DOHH2 (cell line): Measurements from ENCODE around the gene FSIP2.

Experiments
- H3F3A ChIP-seq: fragments of 200-600 bp; sonication (generic), shearing (Covaris generic); 2 replicates; pipeline ENCODE4 v1.6.0; 2016; ENCODE audit warnings: antibody characterized with exemption, mild to moderate bottlenecking; ENCODE audit not compliant: control insufficient read depth, insufficient read depth
- H3K27ac ChIP-seq: fragments of 200-600 bp; sonication (generic); 2 replicates; pipeline ENCODE4 v1.5.1; 2014; ENCODE audit warnings: low read depth, mild to moderate bottlenecking, low read length, moderate library complexity
- H3K27me3 ChIP-seq: fragments of 200-600 bp; sonication (generic); 2 replicates; pipeline ENCODE4 v1.6.1; 2014; ENCODE audit warnings: mild to moderate bottlenecking, low read length, mixed read lengths; ENCODE audit not compliant: control insufficient read depth
- H3K36me3 ChIP-seq: fragments of 200-600 bp; sonication (generic); 2 replicates; pipeline ENCODE4 v1.6.1; 2014; ENCODE audit warnings: mild to moderate bottlenecking, low read length, moderate library complexity, mixed read lengths; ENCODE audit not compliant: control insufficient read depth
- H3K4me1 ChIP-seq: fragments of 200-600 bp; sonication (generic); 2 replicates; pipeline ENCODE4 v1.6.1; 2014; ENCODE audit warnings: mild to moderate bottlenecking, low read length, mixed read lengths; ENCODE audit not compliant: control insufficient read depth
- H3K4me2 ChIP-seq: fragments of 200-600 bp; sonication (generic); 2 replicates; pipeline ENCODE4 v1.6.0; 2014; ENCODE audit warnings: mild to moderate bottlenecking, low read length, moderate library complexity
- H3K4me3 ChIP-seq: fragments of 200-600 bp; sonication (generic); 2 replicates; pipeline ENCODE4 v1.5.1; 2014; ENCODE audit warnings: mild to moderate bottlenecking, low read length, mixed read lengths
- H3K79me2 ChIP-seq: fragments of 200-600 bp; sonication (generic); 2 replicates; pipeline ENCODE4 v1.6.1; 2014; ENCODE audit warnings: mild to moderate bottlenecking, low read length, mixed read lengths; ENCODE audit not compliant: control insufficient read depth
- H3K9me2 ChIP-seq: fragments of 200-600 bp; sonication (generic); replicated peaks from 2 replicates; pipeline ENCODE4 v1.6.1; 2014; ENCODE audit warnings: mild to moderate bottlenecking, low read length, mixed read lengths; ENCODE audit not compliant: control insufficient read depth
- H3K9me3 ChIP-seq: fragments of 200-600 bp; sonication (generic); 2 replicates; pipeline ENCODE4 v1.6.1; 2014; ENCODE audit warnings: antibody characterized with exemption, low read length, mixed read lengths; ENCODE audit not compliant: control insufficient read depth, insufficient read depth
- H4K20me1 ChIP-seq: fragments of 200-600 bp; sonication (generic); 2 replicates; pipeline ENCODE4 v1.6.0; 2014; ENCODE audit warnings: low read depth, mild to moderate bottlenecking, antibody characterized with exemption, low read length, moderate library complexity; ENCODE audit not compliant: control insufficient read depth, insufficient read depth
- EZH2phosphoT487 ChIP-seq: fragments of 200-600 bp; sonication (generic); IDR thresholded peaks from 2 replicates; pipeline ENCODE4 v1.6.1; 2017; ENCODE audit warnings: borderline replicate concordance, mild to moderate bottlenecking, antibody characterized with exemption, low read length, moderate library complexity, mixed read lengths
- TF ChIP-seq, protein P1 (sequence below): fragments of 200-600 bp; sonication (generic); IDR thresholded peaks from one replicate; pipeline ENCODE4 v1.5.1; 2014; ENCODE audit warnings: antibody characterized with exemption, mild to moderate bottlenecking, low read depth, low read length; ENCODE audit not compliant: poor library complexity, severe bottlenecking

Gene FSIP2

GRCh38 chr2:185700883-185701282 lies 37.7 kb upstream of the FSIP2 start:
- Histone ChIP-seq H3K4me1 (no peaks in the 10 kb centered on the region), H3K36me3 (no peaks in the 10 kb centered on the region), H3K79me2 (no peaks in the 10 kb centered on the region), H3K4me2 (no peak overlapping the region), H3K27ac (no peak overlapping the region), H3F3A (no peaks in the 10 kb centered on the region), H3K9me3 (no peaks in the 10 kb centered on the region), H3K4me3 (no peak overlapping the region), H4K20me1 (no peaks in the 10 kb centered on the region), H3K27me3 (no peaks in the 10 kb centered on the region), H3K9me2 (no peaks in the 10 kb centered on the region)
- no peak for TF ChIP-seq EZH2phosphoT487
- TF ChIP-seq, protein P1, sequence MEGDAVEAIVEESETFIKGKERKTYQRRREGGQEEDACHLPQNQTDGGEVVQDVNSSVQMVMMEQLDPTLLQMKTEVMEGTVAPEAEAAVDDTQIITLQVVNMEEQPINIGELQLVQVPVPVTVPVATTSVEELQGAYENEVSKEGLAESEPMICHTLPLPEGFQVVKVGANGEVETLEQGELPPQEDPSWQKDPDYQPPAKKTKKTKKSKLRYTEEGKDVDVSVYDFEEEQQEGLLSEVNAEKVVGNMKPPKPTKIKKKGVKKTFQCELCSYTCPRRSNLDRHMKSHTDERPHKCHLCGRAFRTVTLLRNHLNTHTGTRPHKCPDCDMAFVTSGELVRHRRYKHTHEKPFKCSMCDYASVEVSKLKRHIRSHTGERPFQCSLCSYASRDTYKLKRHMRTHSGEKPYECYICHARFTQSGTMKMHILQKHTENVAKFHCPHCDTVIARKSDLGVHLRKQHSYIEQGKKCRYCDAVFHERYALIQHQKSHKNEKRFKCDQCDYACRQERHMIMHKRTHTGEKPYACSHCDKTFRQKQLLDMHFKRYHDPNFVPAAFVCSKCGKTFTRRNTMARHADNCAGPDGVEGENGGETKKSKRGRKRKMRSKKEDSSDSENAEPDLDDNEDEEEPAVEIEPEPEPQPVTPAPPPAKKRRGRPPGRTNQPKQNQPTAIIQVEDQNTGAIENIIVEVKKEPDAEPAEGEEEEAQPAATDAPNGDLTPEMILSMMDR: no peak

GRCh38 chr2:185734658-185735057 lies 3.9 kb upstream of the FSIP2 start:
- TF ChIP-seq, protein P1: no peak
- Histone ChIP-seq H3K4me1 (no peaks in the 10 kb centered on the region), H3K4me3 (no peak overlapping the region), H3K27ac (no peak overlapping the region), H3K9me2 (no peaks in the 10 kb centered on the region), H3K9me3 (no peaks in the 10 kb centered on the region), H3K4me2 (no peak overlapping the region), H3K79me2 (no peaks in the 10 kb centered on the region), H4K20me1 (no peaks in the 10 kb centered on the region), H3F3A (no peaks in the 10 kb centered on the region), H3K27me3 (no peaks in the 10 kb centered on the region), H3K36me3 (no peaks in the 10 kb centered on the region)

GRCh38 chr2:185736210-185736609 lies 2.4 kb upstream of the FSIP2 start:
- H4K20me1 ChIP-seq: no peaks in the 10 kb centered on the region
- no peak overlapping the region for H3K27ac ChIP-seq
- H3K4me2 ChIP-seq: no peak overlapping the region
- no peaks in the 10 kb centered on the region for H3K9me3 ChIP-seq
- H3K79me2 ChIP-seq: no peaks in the 10 kb centered on the region
- TF ChIP-seq EZH2phosphoT487: no peak
- TF ChIP-seq, protein P1: no peak
- no peaks in the 10 kb centered on the region for H3F3A ChIP-seq
- H3K27me3 ChIP-seq: no peaks in the 10 kb centered on the region
- H3K9me2 ChIP-seq: no peaks in the 10 kb centered on the region
- no peak overlapping the region for H3K4me3 ChIP-seq
- no peaks in the 10 kb centered on the region for H3K4me1 ChIP-seq
- no peaks in the 10 kb centered on the region for H3K36me3 ChIP-seq
